KOPT-K1 (cell line): ENCODE measurements around the gene ENTPD7.
"Not testable (repeated sequence)": the region's sequence is repeated elsewhere in the genome, so short reads cannot be mapped to it uniquely, and the experiment has no call there.

Source experiments
- H3K27ac ChIP-seq: fragments of 200-600 bp; sonication (generic); 2 replicates; pipeline ENCODE4 v1.5.1; 2016; ENCODE audit warnings: antibody characterized with exemption, mild to moderate bottlenecking, low read depth, low read length; ENCODE audit not compliant: poor library complexity, severe bottlenecking
- H3K36me3 ChIP-seq: fragments of 200-600 bp; sonication (generic); 2 replicates; pipeline ENCODE4 v1.5.1; 2017; ENCODE audit warnings: antibody characterized with exemption, mild to moderate bottlenecking, low read length, moderate library complexity; ENCODE audit not compliant: insufficient read depth
- H3K9me3 ChIP-seq: fragments of 200-600 bp; sonication (generic); 2 replicates; pipeline ENCODE4 v1.5.1; 2017; ENCODE audit warnings: antibody characterized with exemption, low read length, mild to moderate bottlenecking; ENCODE audit not compliant: insufficient read depth, poor library complexity, severe bottlenecking

ENTPD7 gene

GRCh38 chr10:99742254-99742653 lies 82.9 kb downstream of the ENTPD7 start:
- no peak overlapping the region for H3K27ac ChIP-seq
- H3K36me3 ChIP-seq = peaks cover 98% of the 10 kb centered on the region
- peaks cover 28% of the 10 kb centered on the region for H3K9me3 ChIP-seq

- Histone ChIP-seq H3K36me3 (peaks cover 98% of the 10 kb centered on the region), H3K27ac (no peak overlapping the region), H3K9me3 (peaks cover 28% of the 10 kb centered on the region)
These were observed 83.4 kb downstream of the ENTPD7 start for GRCh38 chr10:99742701-99743100.

GRCh38 chr10:99743841-99744240 lies 84.5 kb downstream of the ENTPD7 start:
- peaks cover 98% of the 10 kb centered on the region for H3K36me3 ChIP-seq
- H3K9me3 ChIP-seq = peaks cover 28% of the 10 kb centered on the region
- H3K27ac ChIP-seq = no peak overlapping the region

- H3K27ac ChIP-seq, H3K9me3 ChIP-seq: not testable (repeated sequence)
- peaks cover 98% of the 10 kb centered on the region for H3K36me3 ChIP-seq
These were observed 86.9 kb downstream of the ENTPD7 start for GRCh38 chr10:99746166-99746565.

- peaks cover 96% of the 10 kb centered on the region for H3K36me3 ChIP-seq
- H3K27ac ChIP-seq = no peak overlapping the region
- no peaks in the 10 kb centered on the region for H3K9me3 ChIP-seq
These were observed 89.6 kb downstream of the ENTPD7 start for GRCh38 chr10:99748823-99749451.

GRCh38 chr10:99750641-99751040 lies 91.3 kb downstream of the ENTPD7 start:
- no peak overlapping the region for H3K27ac ChIP-seq
- peaks cover 96% of the 10 kb centered on the region for H3K36me3 ChIP-seq
- no peaks in the 10 kb centered on the region for H3K9me3 ChIP-seq

GRCh38 chr10:99754670-99755069 lies 95.4 kb downstream of the ENTPD7 start:
- H3K27ac ChIP-seq = no peak overlapping the region
- H3K9me3 ChIP-seq = no peaks in the 10 kb centered on the region
- H3K36me3 ChIP-seq = peaks cover 98% of the 10 kb centered on the region
